Posterior vena cava (tissue), 2 donors: ENCODE measurements around the gene B4GALT5. TPM values are rescaled to one million over a fixed set of nuclear protein-coding genes. Genes with fewer than 3 reads are reported as not detected.
A peak's percentile ranks its signal among the peaks of the same experiment; 100 is the strongest.
"Not testable (repeated sequence)": the region's sequence is repeated elsewhere in the genome, so short reads cannot be mapped to it uniquely, and the experiment has no call there.

Experiments
- DNase-seq: peaks from one replicate; pipeline ENCODE4 v3.0.0-alpha.2; 2020; ENCODE audit warnings: low spot score
- intact Hi-C, 2 donors: fragments of 100-400 bp; cut with DNase I; formaldehyde crosslinking; loops; one replicate each; pipeline versions ENCODE4 v1.14.1 to v1.14.2; 2022 to 2023
- long read RNA-seq, 2 donors: library from polyadenylated mRNA; unstranded; transcript quantifications; one replicate each; pipeline ENCODE4 v2.0.0, GENCODE V29; 2020 to 2021
- total RNA-seq, 2 donors: library from RNA; stranded (reverse); fragmentation: NEBNext Ultra II Directional; extraction: Animal tissue kit (Norgen Biotek cat#: 25700); gene quantifications; one replicate each; pipeline ENCODE4 v1.2.1, GENCODE V29; 2021
- donor health status: DM: yes; HTN: yes; CAD: no.
- donor health status: DM: yes; HTN: yes; CAD: no.

B4GALT5 gene
- total RNA-seq = 10 to 100 TPM; 26.1 to 35.2 TPM
- long read RNA-seq, donor 1, full-length matches to known transcripts = 1 of 5 reads
- long read RNA-seq, donor 1, partial matches to known transcripts = 0 of 5 reads
- long read RNA-seq, donor 1, other reads (novel, unspliced or antisense) = 4 of 5 reads
- long read RNA-seq, donor 2, full-length matches to known transcripts = 1 of 11 reads
- long read RNA-seq, donor 2, partial matches to known transcripts = 0 of 11 reads
- long read RNA-seq, donor 2, other reads (novel, unspliced or antisense) = 10 of 11 reads

GRCh38 chr20:49713753-49714712 is at the start of gene B4GALT5:
Gene B4GALT5 (minus strand): TSS chr20:49713878. CDS start chr20:49713690, 188 bp downstream.
- peak; percentile 92 for DNase-seq
- intact Hi-C loops = loop anchor here (2.0 to 5.0 kb wide), 2 partner anchors 53 to 98 kb away; partner anchors contain the start of gene SLC9A8 (in 1 of the 2)

GRCh38 chr20:49762940-49763766 is 49.5 kb upstream of the B4GALT5 start:
- no peak for DNase-seq
- intact Hi-C loops = no loop called here

DNA sequence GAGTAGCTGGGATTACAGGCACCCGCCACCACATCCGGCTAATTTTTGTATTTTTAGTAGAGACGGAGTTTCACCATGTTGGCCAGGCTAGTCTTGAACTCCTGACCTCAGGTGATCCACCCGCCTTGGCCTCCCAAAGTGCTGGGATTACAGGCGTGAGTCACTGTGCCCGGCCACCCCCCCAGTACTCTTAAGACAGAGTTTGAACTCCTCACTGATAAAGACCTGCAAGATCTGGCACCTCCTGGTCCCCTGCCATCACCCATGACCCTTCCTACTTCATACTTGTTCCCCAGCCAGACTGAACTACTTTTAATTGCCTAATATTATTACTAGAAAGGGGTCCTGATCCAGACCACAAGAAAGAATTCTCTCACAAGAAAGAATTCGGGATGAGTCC is 48.2 kb upstream of the B4GALT5 start:
- DNase-seq, intact Hi-C loops: not testable (repeated sequence)

GRCh38 chr20:49759266-49759950 is 45.7 kb upstream of the B4GALT5 start:
- intact Hi-C loops = no loop called here

DNA sequence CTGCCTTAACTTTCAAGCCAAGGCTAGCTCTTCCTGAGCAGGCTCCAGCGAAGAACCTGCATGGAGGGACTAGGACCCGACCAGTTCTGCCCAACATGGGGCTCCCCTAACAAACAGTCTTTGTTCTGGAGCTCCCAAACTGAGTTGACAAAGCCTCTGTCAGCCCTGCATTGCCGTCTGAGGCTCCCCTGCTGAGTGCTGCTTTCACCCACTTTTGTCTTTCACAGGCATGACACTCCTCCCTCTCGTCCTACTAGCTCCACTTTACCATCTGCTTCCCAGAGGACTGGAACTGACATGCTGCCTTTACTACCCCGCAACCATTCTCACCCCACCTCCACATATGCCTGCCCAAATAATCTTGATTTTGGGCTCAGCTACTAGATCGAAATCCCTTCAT is 45.1 kb upstream of the B4GALT5 start:
- DNase-seq = no peak
- intact Hi-C loops = no loop called here

More at GRCh38 chr20:49759266-49759950, 45.7 kb upstream of the B4GALT5 start:
- DNase-seq = no peak

- no peak for DNase-seq
- intact Hi-C loops = no loop called here
These were observed 43.9 kb upstream of the B4GALT5 start for GRCh38 chr20:49757597-49757996.

GRCh38 chr20:49756241-49756640 is 42.6 kb upstream of the B4GALT5 start:
- no peak for DNase-seq

DNA sequence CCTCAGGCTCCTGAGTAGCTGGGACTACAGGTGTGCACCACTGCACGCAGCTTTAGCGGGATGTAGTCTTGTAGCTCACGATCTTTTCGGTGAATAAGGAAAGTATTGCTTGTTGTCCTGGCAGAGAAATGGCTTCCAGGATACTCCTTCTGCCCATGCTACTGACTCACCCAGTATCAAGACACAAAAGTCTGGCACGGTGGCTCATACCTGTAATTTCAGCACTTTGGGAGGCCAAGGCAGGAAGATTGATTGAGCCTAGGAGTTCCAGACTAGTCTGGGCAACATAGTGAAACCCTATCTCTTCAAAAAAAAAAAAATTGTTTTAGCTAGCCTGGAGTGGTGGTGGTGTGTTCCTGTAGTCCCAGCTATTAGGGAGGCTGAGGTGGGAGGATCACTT is 40.9 kb upstream of the B4GALT5 start:
- intact Hi-C loops = no loop called here

More at GRCh38 chr20:49756241-49756640, 42.6 kb upstream of the B4GALT5 start:
- intact Hi-C loops = no loop called here

DNA sequence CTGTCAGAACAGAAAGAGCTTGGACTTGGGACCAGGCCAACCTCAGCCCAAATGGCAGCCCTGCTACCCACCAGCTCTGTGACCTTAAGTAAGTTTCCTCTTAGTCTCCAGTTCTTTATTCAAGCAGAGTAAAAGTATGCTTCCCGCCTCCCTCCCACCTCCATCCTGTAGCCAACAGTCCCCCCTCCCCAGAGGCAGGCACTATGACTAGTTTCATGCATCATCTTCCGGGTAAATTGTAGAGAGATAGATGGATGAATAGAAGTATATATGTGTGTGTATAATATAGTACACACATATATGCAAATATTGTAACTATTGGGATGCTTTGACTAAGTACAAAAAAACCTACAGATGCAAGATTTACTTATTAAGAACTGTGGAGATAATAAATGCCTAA is 39.5 kb upstream of the B4GALT5 start:
- DNase-seq = no peak

More for the DNA sequence above, 40.9 kb upstream of the B4GALT5 start:
- DNase-seq = no peak

GRCh38 chr20:49752201-49752903 is 38.7 kb upstream of the B4GALT5 start:
- DNase-seq = no peak
- intact Hi-C loops = no loop called here

More for the DNA sequence above, 39.5 kb upstream of the B4GALT5 start:
- intact Hi-C loops = no loop called here

DNA sequence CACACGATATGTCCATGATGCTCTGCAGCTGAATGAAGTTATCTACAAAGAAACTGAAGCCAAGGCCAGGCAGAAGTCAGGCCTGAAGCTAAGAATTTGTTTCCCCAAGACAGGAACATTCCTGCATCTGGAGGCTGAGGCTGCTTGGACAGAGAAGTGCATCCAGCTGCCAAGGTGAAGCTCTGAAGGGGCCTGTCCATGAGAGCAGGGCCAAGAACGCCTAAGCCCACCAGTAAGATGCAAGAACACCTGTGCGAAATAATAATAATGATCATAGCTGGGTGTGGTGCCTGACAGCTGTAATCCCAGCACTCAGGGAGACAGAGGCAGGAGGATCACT is 37.7 kb upstream of the B4GALT5 start:
- DNase-seq = no peak
- intact Hi-C loops = no loop called here

- no peak for DNase-seq
- intact Hi-C loops = no loop called here
These were observed 37.1 kb upstream of the B4GALT5 start for GRCh38 chr20:49750611-49751396.

DNA sequence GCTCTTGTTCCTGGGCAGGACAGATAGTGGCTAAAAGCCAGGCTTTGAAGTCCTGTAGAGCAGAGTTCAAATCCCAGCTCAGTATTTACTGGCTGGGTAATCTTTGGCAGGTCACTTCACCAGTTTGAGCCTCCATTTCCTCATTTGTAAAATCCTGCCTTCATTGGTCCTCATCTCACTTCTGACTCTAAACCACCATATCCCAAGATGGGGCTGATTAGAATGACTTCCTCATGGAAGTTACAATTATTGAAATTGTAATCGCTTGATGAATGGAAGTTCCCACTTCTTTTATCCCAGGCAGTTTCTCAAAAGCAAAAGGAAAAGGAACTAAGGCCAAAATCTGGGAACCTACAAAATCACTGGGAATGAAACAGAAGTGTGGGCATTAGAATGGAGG is 35.9 kb upstream of the B4GALT5 start:
- intact Hi-C loops = no loop called here
- no peak for DNase-seq

GRCh38 chr20:49748525-49748838 is 34.8 kb upstream of the B4GALT5 start:
- intact Hi-C loops = no loop called here
- DNase-seq = no peak

DNA sequence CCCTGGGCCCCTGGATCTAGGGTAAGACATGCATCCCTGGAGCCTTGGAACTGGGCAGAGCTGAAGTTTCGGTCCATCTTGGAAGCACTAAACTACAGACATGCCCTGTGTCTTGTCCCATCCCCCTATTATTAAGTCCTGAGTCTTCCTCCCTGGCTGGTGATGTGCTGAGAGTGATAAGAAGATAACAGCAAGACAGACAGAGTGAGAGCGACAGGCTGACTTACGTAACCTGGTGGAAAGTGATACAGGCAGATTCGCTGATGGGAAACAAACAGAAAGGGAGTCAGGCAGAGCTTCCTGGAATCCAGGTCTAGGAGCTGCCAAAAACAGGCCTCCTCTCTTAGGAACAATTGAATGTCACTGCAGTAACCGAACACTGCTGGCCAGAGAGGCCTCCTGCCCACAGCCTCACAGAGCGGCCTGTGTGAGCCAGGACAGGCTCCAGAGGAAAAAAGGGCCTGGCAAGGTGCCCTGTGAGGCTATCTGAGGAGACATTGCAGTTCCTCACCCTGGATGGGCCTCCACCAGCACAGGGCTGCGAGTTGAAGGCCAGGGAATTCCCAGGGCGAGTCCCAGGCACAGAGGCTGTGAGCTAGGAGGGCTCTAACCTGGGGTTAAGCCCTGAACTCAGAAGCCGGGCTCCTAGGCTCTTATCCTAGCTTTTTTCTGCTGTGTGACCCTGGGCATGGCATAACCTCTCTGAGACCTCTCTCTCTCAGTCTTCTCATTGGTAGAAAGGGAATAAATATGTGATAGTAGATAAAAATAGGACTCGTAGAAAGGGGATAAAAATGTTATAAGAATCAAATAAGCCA is 34.2 kb upstream of the B4GALT5 start:
- intact Hi-C loops = loop anchor here in 1 of 2 donors (1.0 kb wide), 1 partner anchor 34 kb away; no protein-coding TSS in a partner anchor
- peak; percentile 97 for DNase-seq

DNA sequence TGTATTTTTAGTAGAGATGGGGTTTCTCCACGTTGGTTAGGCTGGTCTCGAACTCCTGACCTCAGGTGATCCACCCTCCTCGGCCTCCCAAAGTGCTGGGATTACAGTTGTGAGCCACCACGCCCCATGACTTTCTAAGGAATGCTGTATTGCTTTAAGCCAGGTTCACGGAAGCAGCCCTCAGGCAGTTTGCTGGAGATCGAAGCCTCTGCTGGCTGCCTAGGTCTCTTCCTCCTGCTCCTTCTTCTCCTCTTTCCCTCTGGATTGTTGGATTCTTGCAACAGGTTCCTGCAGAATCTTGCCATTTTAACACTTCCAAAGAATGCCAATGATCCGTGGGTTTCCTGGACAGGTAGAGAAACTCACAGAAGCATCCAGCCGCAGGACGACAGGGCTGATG is 29.3 kb upstream of the B4GALT5 start:
- intact Hi-C loops = no loop called here
- DNase-seq = no peak

DNA sequence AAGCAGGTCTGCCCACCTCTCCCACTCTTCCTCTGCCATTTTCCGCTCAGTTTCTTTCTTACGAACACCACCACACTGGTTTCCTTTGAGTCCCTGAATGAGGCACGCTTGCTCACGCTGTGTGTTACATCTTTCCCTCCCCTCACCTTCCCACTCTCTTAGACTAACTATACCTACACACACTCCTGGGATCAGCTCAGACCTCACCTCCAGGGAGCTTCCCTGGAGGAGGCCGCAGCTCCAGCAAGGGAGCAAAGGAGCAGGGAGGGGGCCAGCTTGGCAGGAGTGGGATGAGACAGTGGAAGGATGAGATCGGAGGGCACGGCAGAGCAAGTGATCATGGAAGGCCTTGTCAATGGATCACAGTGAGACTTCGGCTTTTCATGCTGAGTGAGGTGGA is 28.3 kb upstream of the B4GALT5 start:
- no peak for DNase-seq
- intact Hi-C loops = no loop called here
